ENCODE measurements around the gene NOM1.

Gene NOM1

DNA sequence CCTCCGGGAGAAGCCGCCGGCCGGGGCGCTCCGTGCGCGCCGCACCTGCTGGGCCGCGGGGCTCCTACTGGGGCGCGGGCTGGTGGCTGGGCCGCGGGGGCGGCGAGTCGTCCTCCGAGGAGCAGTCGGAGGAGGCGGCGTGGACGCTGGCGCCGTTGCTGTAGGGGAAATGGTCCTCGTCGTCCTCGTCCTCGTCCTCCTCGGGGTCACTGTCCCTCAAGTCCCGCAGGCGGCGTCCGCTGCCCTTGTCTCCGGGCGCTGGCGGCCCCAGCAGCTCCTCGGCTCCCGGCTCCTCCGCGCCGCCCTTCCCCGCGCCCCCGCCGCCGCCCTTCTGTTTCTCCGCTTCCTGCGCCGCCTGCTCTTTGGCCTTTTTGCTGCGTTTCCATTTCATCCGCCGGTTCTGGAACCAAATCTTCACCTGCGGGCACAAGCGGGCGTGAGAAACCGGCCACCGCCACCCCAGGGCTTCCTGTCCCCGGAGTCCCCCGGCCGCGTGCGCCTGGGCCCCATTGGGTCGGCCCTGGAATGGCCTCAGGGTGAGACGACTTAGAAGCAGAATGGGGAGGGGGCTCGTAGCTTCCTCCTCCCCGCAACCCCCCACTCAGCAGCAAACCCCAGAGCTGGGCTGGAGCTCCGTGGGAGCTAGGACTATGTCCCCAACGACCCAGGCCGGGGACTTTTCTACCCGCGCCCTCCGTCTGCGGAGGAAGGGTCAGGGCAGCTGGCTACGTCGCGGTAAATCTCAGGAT, 56.1 kb downstream of the NOM1 start:
- no peak for ATAC-seq

DNA sequence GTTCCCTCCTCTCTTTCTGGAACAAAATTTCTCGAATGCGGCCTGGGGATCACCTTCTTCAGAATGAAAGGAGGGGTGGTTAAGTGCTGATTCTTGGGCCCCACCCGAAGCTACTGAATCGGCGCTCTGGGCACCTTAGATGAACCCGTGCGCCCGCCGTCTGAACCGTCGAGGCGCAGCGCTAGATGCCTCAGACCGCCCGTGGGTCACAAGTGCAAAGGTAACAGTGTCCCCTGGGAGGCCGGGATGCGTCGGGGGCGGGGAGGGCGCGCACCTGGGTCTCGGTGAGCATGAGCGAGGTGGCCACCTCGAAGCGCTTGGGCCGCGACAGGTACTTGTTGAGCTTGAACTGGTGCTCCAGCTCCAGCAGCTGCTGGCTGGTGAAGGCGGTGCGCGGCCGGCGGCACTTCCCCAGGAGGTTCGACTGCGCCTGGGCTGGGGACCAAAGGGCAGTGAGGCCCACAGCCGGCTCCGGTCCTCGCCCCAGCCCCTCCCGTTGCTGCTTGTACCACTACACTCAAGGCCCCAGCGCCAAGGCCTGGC, 56.8 kb downstream of the NOM1 start:
- ATAC-seq = no peak

DNA sequence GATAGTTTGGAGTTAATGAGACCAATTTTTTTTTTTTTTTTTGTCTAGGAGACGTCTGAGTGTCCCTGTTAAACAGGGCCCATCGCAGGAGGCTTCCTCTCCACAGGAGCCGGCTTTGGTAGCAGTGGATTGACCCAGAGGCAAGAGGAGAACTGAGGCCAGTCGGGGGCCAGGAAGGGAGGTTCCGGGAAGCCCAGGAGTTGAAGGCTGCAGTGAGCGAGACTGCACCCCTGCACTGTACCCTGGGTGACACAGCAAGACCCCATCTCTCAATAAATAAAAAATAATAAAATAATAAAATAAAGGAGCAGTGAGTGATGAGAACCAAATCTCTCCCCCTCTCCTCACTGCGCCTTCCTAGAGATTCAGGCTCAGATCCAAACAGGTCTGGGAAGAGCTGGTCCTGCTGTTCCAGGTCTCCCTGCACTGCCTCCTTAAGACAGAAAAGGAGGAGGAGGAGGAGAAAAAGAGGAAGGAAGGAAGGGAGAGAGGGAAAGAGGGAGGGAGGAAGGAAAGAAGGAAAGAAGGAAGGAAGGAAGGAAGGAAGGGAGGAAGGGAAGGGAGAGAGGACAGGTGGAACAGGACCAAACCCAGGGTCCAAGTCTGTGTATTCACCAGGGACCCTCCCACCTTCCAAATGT, 57.4 kb downstream of the NOM1 start:
- no peak for ATAC-seq

DNA sequence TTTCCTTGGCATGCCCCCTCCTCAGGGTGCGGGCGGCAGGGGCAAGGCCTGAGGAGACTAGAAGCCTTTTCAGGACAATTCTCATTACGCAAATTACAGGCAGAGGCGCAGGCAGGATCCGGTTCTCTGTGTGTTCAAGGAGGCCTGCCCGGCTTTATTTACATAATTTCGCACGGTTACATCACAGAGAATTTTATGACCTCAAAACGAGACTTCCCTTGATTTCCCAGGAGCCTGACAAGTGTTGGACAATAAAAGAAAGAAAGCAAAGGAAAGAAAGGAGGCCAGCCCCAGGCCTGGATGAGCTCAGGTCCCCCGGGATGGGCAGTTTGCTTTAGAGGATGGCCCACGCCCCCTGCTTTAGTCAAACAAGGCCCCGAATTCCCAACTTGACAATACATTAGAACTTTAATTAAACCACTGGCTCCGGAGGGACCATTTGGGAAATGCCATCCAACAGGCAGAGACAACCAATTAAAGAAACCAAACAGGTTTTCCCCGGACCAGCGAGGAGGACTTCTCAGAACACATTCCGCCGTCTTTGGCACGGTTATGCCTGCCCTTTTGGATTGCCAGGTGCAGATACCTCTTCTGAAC, 58.1 kb downstream of the NOM1 start:
- no peak for ATAC-seq

DNA sequence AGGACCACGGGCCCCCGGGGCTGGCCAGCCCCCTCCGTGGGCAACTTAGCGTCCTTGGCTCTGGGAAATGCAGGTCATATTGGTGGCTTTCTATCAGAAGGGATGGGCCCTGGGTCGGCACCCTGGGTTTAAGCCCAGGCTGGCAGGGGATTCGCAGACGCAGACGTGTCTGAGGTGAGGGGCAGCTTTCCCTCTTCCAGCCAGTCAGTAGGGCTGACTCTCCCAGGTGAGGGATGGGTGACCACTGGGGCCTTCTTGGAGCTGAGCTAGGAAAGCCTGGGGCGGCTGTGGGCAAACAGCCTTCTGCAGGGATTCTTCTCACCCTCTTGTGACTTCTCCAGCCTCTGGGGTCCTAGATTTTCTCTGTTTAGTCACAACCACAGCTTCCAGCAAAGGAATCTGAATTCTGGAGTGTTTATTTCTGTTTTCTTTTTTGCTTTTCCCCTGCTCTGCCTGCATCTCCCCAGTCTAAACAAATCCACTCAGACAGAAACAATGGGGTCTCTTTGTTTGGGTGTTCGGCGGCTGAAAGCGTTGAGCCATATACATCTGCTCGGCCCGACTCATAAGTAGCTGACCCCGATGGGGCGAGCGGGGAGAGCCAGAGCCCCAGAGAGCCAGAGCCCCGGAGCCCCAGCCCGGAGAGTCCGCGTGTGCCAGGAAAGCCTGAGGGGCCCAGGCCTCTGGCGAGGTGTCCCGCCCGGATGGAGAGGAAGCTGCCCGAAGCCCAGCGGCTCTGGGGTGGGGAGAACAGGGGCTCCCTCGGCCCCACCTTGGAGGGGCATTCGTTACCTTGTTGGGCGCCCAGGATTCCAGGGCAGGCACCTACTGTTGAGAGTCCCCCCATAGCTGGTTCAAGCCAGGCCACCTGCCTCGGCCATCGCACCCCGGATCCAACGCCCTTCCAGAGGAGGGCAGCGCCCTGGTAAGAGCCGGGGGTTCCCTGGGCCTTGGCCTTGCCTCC, 59.0 kb downstream of the NOM1 start:
- ATAC-seq = no peak

DNA sequence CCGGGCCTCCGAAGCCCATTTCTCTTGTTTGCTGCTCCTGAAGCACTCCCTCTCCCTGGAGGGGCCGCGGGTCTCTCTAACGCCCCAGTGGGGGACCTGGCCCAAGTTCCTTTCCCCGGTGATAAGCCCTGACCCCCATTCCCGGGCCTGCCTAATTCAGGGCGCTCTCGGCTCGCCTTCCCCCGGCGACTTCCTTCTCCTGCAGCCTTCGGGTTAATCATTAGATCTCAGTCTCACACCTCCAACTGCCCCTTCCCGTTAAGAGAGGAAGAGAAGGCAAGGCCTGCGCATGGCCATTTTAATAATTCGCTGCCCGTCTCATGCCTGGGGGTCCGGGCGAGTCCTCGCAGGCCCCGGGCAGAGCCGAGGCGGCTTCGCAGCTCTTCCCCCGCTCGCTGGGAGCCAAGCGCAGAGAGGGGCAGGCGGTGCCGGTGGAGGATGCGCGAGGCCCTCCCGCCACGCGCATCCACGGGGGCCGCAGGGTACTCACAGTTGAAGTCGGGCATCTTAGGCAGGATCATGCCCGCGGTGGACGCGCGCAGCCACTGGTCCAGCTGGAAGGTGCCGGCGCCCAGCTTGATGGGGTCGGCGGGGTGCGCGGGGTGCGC, 59.8 kb downstream of the NOM1 start:
- no peak for ATAC-seq

DNA sequence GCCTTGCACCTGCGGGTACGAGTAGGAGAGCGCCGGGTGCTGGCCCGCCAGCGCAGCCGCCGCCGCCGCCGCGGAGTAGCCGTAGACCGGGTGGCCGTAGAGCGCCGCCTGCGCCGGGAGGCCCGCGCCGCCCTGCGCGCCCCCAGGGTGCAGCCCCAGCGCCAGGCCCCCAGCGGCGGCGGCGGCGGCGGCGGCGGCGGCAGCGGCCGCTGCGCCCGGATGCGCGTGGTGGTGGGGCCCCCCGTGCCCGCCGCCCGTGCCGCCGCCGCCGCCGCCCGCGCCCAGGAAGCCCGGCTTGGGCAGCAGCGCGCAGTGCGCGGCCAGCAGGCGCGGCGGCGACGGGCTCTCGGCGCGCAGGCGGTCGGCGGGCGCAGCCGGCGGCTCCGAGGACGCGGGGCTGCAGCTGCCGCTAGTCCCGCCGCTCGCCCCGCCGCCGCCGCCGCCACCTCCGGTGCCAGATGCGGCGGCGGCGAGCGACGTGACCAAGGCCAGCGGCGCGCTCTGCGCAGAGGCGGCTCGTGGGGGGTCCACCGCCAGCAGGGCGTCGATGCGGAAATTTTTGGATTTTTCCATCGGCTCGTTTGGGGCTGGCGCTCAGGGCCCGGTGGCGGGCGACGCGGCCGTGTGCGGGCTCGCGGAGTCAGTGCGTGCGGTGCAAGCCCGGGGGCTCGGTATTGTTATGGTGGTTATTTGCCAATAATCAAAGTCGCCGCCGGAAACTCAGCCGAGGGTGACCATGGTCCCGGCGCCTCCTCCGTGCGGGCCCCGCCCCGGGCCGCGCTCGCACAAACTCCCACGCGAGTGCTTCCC, 60.5 kb downstream of the NOM1 start:
- no peak for ATAC-seq

DNA sequence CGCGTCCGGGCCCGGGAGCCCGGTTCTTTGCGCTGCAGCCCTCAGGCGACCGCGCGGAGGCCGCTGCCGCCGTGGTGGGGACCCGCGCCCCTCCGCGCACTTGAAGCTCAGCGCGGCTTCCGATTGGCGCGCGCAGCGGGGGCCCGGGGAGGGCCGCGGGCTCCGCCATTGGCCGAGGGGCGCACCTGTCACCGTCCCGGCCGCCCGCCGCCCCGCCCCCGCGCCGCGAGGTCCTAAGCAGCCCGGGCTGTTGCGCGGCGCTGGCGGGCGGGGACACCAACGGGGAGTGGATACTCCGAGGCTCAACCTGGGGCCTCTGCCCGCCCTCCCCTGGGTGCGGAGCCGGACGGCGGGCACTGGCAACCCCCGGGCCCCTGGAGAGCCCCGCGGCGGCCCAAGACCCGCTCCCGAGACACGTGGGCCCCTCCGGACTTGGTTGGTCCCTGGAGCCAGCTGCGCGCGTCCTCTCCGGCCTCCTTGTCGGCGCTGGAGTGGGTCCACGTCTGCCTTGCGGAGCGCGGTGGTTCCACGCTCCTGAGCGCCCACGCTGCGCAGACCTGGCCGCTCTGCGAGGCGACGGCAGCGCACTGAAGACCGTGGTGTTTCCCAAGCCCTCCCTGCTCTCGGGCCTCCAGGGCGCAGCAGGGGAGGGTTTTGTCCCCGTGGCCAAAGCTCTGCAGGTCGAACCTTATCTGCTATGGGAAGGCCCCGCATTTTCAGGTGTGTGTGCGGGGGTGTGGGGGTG, 61.2 kb downstream of the NOM1 start, which contains the start of gene MNX1:
TSS of gene MNX1 (minus strand) at position 76 of the 745 bp plus-strand sequence. CDS start 313 bp downstream, outside the sequence.
- peak; percentile 84 to 86 for ATAC-seq

DNA sequence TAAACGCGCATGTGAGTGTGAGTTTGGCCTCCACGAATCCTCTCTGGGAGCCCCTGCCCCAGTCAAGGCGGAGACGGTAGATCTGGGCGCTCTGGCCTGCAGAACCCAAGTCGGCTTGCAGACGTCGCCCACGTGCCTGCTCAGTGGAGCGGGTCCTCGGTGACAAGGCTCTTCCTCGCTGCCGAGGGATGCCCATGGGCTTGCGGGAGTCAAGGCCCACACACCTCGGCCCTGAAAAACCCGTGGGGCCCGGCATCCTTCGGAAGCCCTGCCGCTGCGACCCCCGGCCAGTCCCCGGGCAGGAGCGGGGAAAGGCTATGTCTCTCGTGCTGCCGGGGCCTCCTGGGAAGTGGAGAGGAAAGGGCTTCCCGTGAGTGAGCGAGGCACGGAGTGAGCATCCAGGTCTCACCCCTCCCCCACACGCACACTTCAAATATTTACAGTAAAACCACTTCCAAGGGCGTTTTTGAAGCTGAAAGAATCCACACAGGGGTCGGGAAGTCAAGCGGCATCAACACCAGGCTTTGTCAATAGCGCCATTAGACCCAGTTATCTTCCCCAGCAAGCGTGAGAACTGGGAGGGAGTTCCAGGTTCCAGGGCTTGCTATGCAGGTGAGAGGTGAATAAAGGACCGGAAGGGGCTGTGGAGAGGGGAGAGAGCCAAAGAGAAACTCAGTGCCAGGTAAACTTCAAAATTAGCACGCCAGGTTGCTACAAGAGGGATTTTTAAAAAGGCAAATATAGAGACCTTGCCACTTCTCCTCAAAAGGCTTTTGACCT, 62.0 kb downstream of the NOM1 start:
- no peak for ATAC-seq

DNA sequence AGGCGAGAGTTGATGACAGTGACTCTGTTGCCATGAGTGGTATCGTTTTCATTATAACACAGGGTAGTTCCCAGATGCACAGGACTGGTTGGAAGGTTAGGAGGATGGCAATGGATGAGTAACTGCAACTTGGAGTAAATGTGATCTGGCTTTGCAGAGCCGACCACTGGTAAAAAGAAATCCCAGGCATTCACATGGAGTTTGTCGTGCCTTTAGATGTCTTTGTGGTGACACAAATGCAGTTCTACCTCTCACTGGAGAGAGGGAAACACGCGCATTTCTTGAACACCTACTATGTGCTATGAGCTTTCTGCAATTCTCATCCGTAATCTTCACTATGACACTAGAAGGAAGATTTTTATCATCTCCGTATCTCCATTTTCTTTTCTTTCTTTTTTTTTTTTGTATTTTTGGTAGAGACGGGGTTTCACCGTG, 62.6 kb downstream of the NOM1 start:
- ATAC-seq = no peak

DNA sequence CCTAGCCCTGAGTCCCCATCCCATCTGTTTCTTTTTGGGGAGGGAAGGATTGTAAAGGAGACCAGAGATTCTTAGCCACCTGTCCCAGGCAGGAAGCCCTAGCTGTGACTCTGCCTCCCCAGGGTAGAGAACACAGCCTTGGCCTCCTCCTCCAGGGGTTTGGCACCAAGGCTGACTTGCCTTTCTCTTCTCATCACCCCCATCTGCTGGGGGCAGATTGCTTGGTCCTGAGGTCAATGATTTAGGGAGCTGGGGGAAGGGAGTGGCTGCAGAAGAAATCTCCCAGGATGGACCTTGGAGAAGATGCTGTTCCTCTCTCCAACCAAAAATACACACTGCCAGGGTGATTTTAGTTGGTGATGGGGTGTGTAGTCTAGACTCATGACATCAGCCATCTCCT, 63.6 kb downstream of the NOM1 start:
- ATAC-seq = no peak

DNA sequence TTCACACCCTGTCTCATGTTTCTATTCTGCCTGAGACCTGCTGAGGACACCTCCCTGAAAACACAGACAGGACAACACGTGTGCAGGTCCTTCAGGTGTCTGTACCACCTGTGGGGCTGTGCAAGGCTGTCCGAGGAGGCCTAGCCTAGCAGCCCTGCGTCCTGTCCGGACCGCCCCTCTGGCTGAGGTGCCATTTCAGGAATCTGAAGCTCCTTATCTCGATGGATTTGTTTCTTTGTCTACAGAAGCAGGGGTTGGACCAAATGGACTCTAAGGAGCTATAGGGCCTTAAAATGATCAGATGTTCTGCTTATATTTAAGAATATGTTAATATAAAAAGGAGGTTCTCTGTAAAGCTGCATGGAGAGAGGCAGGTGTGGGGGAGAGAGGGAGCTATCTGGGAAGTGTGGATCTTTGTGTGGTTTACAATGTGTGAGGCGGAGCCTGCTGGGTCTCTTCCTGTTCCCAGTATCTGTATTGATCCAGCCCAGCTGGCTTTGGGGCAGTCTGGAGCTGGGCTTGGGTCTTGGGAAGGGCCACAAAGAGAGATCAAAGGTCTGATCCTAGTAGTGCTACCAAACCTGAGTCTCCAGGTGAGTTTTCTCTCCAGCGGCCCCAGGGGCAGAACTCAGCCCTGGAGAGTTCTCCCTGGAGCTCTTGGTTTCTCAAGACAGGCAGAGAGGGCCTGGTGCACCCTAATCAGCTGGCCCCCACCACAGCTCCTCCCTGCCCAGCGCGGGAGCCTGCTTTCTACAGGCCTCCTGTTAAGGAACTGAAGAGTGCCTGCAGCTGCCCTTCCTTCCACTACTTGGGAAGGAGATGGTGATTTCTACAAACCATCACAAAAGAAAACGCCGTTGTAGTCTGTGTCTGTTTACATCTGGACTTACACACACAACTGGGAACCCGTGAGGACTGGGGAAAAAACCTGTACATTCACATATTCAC, 64.4 kb downstream of the NOM1 start:
- no peak for ATAC-seq

DNA sequence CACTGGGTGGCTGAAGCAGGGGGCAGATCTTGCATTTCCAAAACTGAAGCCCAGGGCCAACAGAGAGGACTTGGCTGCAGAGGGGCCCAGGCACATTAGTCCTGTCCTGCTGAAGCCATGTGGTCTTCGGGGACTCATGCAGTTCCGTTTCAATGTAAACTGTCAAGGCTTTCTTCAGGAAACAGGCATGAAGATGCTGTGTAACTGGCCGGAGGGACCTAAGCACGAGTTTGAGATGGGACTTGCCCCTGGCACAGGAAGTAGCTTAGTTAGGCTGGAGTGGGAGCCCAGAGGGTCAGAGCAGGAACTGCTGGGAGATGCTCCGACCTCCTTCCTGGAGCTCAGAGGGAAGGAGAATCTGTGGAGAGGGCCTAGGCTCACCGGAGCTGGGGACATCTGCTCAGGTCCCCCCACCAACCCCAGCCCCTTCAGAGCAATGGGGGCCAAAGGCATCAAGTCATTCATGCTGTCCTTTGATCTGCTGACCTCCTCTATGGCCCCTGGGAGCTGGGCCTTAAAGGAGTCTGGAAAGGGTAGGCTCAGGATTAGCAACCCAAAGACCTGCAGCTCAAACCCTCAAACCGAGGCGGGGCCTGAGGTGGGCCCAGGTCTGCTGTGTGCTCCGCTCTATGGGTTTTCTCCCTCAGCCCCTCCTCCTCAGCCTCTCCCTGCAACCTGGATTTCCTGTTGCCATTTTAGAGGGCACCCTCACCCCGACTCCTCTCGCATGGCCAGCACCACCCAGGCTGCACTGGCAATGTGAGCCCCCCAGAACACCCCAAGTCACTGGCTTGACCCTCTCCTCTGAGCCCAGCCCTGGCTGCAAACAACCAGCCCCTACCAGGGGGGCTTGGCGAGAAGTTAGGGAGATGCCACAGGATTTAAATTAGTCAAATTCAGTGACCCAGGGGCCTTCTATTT, 65.4 kb downstream of the NOM1 start:
- no peak for ATAC-seq

DNA sequence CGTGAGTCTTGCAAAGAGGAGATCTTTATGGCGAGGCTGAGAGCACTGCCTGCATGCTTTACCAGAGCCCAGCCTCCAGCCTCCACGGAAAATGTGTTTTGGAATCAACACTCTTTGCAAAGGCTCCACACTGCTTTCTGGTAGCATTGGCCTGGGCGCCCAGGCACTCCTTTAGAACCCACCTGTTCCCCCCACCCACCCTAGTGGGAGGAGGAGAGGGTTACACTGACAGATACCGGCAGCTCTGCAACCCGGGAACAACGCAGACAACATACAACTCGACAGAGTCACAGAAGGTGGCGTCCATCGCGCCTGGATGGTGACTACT, 66.5 kb downstream of the NOM1 start:
- no peak for ATAC-seq

DNA sequence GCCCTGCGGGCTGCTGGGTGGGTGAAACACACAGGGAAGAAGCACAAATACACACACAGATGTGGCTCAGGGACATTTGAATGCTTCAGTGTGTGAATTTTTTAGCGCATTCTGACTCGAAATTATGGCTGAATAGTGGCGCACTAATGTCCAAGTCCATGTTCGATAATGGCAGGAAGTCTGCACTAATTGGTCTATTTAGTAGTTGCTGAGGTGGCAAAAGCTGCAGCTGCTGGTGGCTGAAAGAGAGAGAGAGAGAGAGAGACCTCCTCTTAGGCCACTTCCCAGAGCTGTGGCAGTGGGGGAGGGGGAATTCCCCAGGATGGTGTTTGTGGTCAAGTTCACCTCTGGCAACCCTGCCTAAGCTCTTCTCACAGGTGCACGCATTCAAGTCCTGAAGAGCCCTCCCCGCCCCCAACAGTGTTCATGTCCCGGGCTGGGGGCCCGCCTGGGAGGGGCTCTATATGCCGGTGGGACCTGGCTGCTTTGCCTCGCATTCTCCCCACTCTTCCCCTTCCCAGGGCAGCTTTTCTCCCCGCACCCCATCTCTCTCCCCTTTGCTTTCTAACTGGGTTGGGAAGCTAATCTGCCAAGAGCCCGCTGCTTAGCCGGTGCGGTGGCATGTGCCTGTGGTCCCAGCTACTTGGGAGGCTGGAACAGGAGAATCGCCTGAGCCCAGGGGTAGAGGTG, 67.0 kb downstream of the NOM1 start:
- peak in 1 of 2 donors; percentile 22 for ATAC-seq

DNA sequence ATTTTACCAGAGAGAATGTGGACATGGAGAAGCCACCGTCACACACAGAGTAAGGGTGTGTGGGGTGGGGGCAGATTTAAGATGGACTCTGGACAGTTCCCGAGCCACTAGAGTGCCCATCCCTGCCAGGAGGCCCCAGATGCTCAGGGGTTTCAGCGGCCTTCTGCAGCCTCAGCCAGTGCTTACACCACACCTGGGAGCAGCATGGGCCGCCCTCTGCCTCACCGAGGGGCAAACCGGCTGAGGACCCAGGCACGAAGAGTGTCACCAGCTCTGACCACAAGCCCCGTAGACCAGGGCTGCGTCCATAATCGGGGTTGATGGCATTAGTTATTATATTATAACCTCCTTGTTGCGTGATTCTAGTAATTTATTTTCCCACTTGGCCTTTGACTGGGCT, 67.6 kb downstream of the NOM1 start:
- ATAC-seq = no peak

Measured in activated CD4-positive, CD25-positive, alpha-beta regulatory T cell treated with anti-CD3 and anti-CD28 coated beads, Interleukin-2, amount 50 U/mL, for 24 hours (primary cell).